Heart left ventricle (tissue), 16 donors: ENCODE measurements around the gene CFAP54. TPM values are rescaled to one million over a fixed set of nuclear protein-coding genes. Genes with fewer than 3 reads are reported as not detected.
"Not testable (repeated sequence)": the region's sequence is repeated elsewhere in the genome, so short reads cannot be mapped to it uniquely, and the experiment has no call there.

Experiments
- ATAC-seq, 4 donors: fragments of 200-7000 bp; cut with Tn5 transposase; one replicate each; pipeline ENCODE4 v1.9.1; 2020 to 2022; ENCODE audit warnings: moderate library complexity in 4 of 4, mild to moderate bottlenecking in 3 of 4, moderate number of reproducible peaks in 1 of 4
- DNase-seq, 5 donors: peaks; one replicate each; pipeline ENCODE4 v3.0.0-alpha.2; 2020
- H3K27ac ChIP-seq, 12 donors: fragments of 200-600 bp; sonication (generic) in 4 of 12; one replicate each; pipeline versions ENCODE4 v1.5.0 to v1.8.0; 2016 to 2022; ENCODE audit warnings: mild to moderate bottlenecking in 2 of 12
- H3K27me3 ChIP-seq, 9 donors: fragments of 200-600 bp; sonication (generic) in 2 of 9; one replicate each; pipeline versions ENCODE4 v1.5.1 to v1.8.0; 2016 to 2022; ENCODE audit warnings: mild to moderate bottlenecking in 3 of 9
- H3K36me3 ChIP-seq, 9 donors: fragments of 200-600 bp; sonication (generic) in 2 of 9; one replicate each; pipeline versions ENCODE4 v1.5.0 to v1.8.0; 2018 to 2022; ENCODE audit warnings: mild to moderate bottlenecking in 2 of 9
- H3K4me1 ChIP-seq, 12 donors: fragments of 200-600 bp; sonication (generic) in 4 of 12; one replicate each; pipeline versions ENCODE4 v1.5.0 to v1.8.0; 2016 to 2022; ENCODE audit warnings: mild to moderate bottlenecking in 3 of 12
- H3K4me3 ChIP-seq, 12 donors: fragments of 200-600 bp; sonication (generic) in 4 of 12; one replicate each; pipeline versions ENCODE4 v1.5.0 to v1.8.0; 2017 to 2022; ENCODE audit warnings: mild to moderate bottlenecking in 9 of 12, moderate library complexity in 4 of 12
- H3K9me3 ChIP-seq, 12 donors: fragments of 200-600 bp; sonication (generic) in 4 of 12; one replicate each; pipeline versions ENCODE4 v1.5.0 to v1.8.0; 2016 to 2022; ENCODE audit warnings: mild to moderate bottlenecking in 1 of 12
- CTCF ChIP-seq, 12 donors: fragments of 200-600 bp; sonication (generic) in 4 of 12; IDR thresholded peaks; one replicate each; pipeline versions ENCODE4 v1.5.0 to v1.8.0; 2018 to 2022; ENCODE audit warnings: antibody characterized with exemption in 12 of 12, mild to moderate bottlenecking in 5 of 12
- POLR2A ChIP-seq, 2 donors: fragments of 450-650 bp; IDR thresholded peaks; one replicate each; pipeline ENCODE4 v1.6.1; 2017; ENCODE audit warnings: antibody characterized with exemption in 2 of 2, mild to moderate bottlenecking in 2 of 2, moderate library complexity in 2 of 2
- WGBS, 4 donors: extraction: QIAGEN DNeasy Blood & Tissue Kit in 2 of 4; methylation state at CpG; one replicate each; pipeline versions ENCODE4 v1.1.5 to v1.1.7; 2013 to 2018; 5-methylcytosine and 5-hydroxymethylcytosine counted together
- intact Hi-C, 10 donors: fragments of 100-400 bp; cut with DNase I; formaldehyde crosslinking; loops; one replicate each; pipeline versions ENCODE4 v1.11.1 to v1.14.2; 2022
- polyA plus RNA-seq, 2 donors: library from polyadenylated mRNA; stranded (reverse); fragments of 200-250 nt; gene quantifications; one replicate each; pipeline ENCODE4 v1.2.3, GENCODE V29; 2013
- total RNA-seq, 9 donors: library from RNA; depleted of rRNA in 2 of 9; stranded (reverse); fragments of >200 nt in 2 of 9; fragmentation: NEBNext Ultra II Directional in 3 of 9; extraction: Animal tissue kit (Norgen Biotek cat#: 25700) in 3 of 9; gene quantifications; one replicate each; pipeline versions ENCODE4 v1.1.0 to v1.2.4, GENCODE V29; 2016 to 2023
- donor health status: ischemic (EF 13 %, LVEDD 7.1; RV severe dilation, severe dysfunction).
- donor health status: healthy with polysubstance abuse.
- donor health status: DM: no; HTN: yes; CAD: no.
- donor health status: DM: no; HTN: no; CAD: no.
- donor health status: ischemic (EF 25% LVEDD 6.9; RV normal size, moderate dysfunction).
- donor health status: ischemic (EF 25% LVEDD 5.7; RV mildly dilated, moderate dysfunction).
- donor health status: healthy.
- donor health status: DM: yes; HTN: yes; CAD: no.
- donor health status: ischemic (EF 35%, LVEDD 5.7; RV mildly dilated, moderate dysfunction).
- donor health status: nonischemic (EF 11% LVEDD 7.7; RV severe dilation, severe dysfunction).
- donor health status: DM: yes; HTN: yes; CAD: no.
- donor health status: PGD.
- donor health status: ischemic (EF 29% LVEDD 5.4; RV normal size, mild dysfunction).
- donor health status: nonischemic (EF 23%, LVEDD 6.1; RV moderate dilation, normal function).

CFAP54 gene
- total and polyA plus RNA-seq, 11 donors = 0.07 to 0.79 (median 0.13) TPM; not detected in 1

GRCh38 chr12:96658075-96658474 is 168.7 kb downstream of the CFAP54 start:
- no peaks in the 10 kb centered on the region for H3K4me1 ChIP-seq
- 87 to 90% (median 87%) methylated on average over 1 of the region's 1 CpG for WGBS, 4 donors
- intact Hi-C loops = no loop called here

GRCh38 chr12:96669786-96670185 is 180.4 kb downstream of the CFAP54 start:
- intact Hi-C loops = no loop called here
- H3K9me3 ChIP-seq = peaks cover 0 to 3% (median 0%) of the 10 kb centered on the region in 12 donors
- TF ChIP-seq CTCF (IDR thresholded peaks at IDR 0.05) (no peak), POLR2A (IDR thresholded peaks at IDR 0.05) (no peak)
- H3K4me1 ChIP-seq = no peaks in the 10 kb centered on the region
- H3K4me3 ChIP-seq = no peak overlapping the region
- ATAC-seq (no peak), DNase-seq (no peak)
- no peaks in the 10 kb centered on the region for H3K27me3 ChIP-seq
- H3K27ac ChIP-seq = no peak overlapping the region
- 75 to 87% (median 81%) methylated on average over 4 of the region's 4 CpGs for WGBS, 4 donors
- no peaks in the 10 kb centered on the region for H3K36me3 ChIP-seq

More at GRCh38 chr12:96658075-96658474, 168.7 kb downstream of the CFAP54 start:
- ATAC-seq (no peak), DNase-seq (no peak)
- TF ChIP-seq POLR2A (IDR thresholded peaks at IDR 0.05) = no peak
- Histone ChIP-seq H3K27me3 (no peaks in the 10 kb centered on the region), H3K36me3 (no peaks in the 10 kb centered on the region), H3K4me3 (no peak overlapping the region), H3K9me3 (no peaks in the 10 kb centered on the region), H3K27ac (no peak overlapping the region)

- ATAC-seq = no peak
- intact Hi-C loops = no loop called here
- Histone ChIP-seq H3K4me1 (no peaks in the 10 kb centered on the region), H3K4me3 (no peak overlapping the region), H3K27ac (no peak overlapping the region), H3K27me3 (no peaks in the 10 kb centered on the region), H3K9me3 (peaks cover 0 to 3% (median 0%) of the 10 kb centered on the region in 12 donors), H3K36me3 (no peaks in the 10 kb centered on the region)
- TF ChIP-seq POLR2A (IDR thresholded peaks at IDR 0.05) = no peak
- no peak for TF ChIP-seq CTCF (IDR thresholded peaks at IDR 0.05)
- WGBS, 4 donors = 55 to 74% (median 59%) methylated on average over 2 to 3 of the region's 3 CpGs
- no peak for DNase-seq
Measured at GRCh38 chr12:96670334-96670899, 181.0 kb downstream of the CFAP54 start.

- intact Hi-C loops, H3K4me1 ChIP-seq, DNase-seq, ATAC-seq, H3K27ac ChIP-seq, H3K9me3 ChIP-seq, H3K4me3 ChIP-seq, H3K27me3 ChIP-seq, H3K36me3 ChIP-seq: not testable (repeated sequence)
- WGBS, 4 donors = 89 to 93% (median 92%) methylated on average over 2 to 3 of the region's 3 CpGs
Measured at GRCh38 chr12:96675519-96675918, 186.1 kb downstream of the CFAP54 start.

- H3K9me3 ChIP-seq = no peaks in the 10 kb centered on the region
- DNase-seq (no peak), ATAC-seq (no peak)
- WGBS, 4 donors = 77 to 88% (median 84%) methylated on average over 1 of the region's 1 CpG
- H3K4me3 ChIP-seq = no peak overlapping the region
- H3K4me1 ChIP-seq = no peaks in the 10 kb centered on the region
- H3K27me3 ChIP-seq = no peaks in the 10 kb centered on the region
- TF ChIP-seq CTCF (IDR thresholded peaks at IDR 0.05) (no peak), POLR2A (IDR thresholded peaks at IDR 0.05) (no peak)
- intact Hi-C loops = no loop called here
- H3K27ac ChIP-seq = no peak overlapping the region
- no peaks in the 10 kb centered on the region for H3K36me3 ChIP-seq
Measured at GRCh38 chr12:96677363-96677762, 188.0 kb downstream of the CFAP54 start.
